GDM1 (cell line): ENCODE data around the gene SPAG8.

ENCODE experiments used
- DNase-seq: peaks from one replicate; lab custom pipeline; 2025; lab: John Stamatoyannopoulos, UW

Gene SPAG8

DNA sequence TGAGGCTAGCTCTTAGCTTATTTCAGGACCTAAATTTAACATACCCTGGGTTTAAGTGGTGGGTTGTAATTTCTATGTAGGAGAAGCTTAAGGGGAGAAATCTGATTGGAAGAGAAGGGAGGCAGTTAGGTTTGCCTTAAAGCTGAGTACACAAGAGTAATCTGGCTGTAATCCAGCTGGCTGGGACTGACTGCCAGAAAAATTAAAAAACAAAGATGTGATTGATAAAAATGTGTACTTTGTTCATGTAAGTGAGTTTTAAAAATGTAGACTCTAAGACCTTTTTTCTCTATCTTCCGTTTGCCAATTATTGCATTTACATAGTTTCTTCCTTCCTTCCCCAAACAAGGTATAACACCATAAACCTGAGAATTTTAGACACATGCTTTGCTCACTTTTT is 40.5 kb downstream of the SPAG8 start:
- DNase-seq: no peak

DNA sequence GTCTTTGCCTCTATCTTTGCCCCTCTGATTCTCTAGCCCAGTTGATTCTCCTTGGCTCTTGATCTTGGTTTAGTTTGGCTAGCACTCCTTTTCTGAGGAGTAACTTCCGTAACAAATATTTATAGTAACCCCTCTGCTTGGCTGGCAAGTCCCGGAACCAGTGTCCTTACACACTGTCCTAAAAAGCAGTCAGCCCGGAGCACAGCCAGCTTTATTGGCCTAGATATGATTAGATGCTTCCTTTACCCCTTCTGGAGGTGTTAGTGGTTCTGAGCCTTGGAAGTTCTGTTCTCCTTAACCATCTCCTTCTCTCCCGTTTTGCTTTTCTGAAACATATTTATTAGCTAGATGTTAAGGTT is 41.0 kb downstream of the SPAG8 start:
- DNase-seq: no peak

DNA sequence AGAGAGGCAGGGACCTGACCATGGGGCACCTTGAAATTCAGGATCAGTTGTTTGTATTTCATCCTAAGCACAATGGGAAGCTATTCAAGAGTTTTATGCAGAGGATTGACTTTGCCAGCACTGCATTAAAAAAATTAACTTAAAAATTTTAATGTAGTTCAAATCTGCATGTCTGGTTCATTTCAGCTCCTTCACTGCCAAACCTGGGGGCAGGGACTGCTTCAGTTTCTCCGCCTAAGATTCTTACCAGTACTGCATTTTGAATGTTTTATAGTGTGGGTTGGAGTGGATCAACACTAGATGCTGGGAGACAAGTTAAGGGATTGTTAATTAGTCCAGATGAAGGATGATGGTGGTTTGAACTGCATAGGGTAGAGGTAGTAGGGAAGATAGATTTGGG is 42.3 kb downstream of the SPAG8 start:
- no peak for DNase-seq

DNA sequence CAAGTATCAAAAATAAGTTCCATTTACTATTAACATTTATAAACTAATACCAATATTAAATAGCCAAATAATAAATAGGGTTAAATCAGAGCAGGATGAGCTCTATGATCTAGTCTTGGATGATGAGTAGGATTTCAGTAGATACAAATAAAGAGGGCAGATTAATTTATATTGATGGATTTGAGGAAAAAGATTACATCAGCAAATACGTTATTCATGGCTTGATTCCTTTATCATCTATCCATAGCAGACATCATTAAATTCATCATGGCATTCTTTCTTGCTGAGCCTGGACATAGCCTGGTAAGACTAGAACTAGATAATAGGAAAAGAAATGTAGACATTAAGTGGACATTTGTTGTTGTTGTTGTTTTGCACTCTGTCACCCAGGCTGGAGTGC is 44.6 kb downstream of the SPAG8 start:
- DNase-seq: no peak

DNA sequence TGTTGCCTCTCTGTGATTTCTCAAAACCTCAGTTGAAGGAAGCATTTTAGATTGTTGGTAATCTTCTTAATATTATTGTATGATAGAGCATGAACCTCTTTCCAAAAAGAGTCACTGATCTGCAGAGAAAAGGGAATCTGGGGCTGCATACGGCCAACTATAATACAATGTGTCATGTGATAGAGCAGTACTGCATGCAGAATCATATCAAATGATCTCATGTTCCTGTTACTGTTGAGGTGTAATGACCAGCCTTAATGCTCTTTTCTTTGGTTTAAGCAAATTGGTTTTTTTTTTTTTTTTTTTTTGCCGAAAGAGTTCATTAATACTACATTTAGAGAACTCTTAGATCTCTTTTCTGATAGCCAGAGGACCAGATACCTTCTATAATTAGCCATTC is 45.1 kb downstream of the SPAG8 start:
- no peak for DNase-seq

DNA sequence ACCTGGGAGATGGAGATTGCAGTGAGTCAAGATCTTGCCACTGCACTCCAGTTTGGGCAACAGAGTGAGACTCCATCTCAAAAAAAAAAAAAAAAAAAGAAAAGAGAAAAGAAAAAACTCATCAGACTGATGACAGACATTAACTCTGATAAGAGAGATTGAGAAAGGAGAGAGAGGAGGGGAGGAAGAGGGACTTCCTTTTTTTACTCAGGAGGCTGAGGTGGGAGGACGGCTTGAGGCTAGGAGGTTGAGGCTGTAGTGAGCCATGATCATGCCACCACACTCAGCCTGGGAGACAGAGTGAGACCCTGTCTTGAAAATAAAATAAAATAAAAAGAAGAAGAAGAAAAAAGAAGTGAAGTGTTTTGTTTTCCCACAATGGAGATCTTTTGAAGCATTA is 48.3 kb downstream of the SPAG8 start:
- no peak for DNase-seq

DNA sequence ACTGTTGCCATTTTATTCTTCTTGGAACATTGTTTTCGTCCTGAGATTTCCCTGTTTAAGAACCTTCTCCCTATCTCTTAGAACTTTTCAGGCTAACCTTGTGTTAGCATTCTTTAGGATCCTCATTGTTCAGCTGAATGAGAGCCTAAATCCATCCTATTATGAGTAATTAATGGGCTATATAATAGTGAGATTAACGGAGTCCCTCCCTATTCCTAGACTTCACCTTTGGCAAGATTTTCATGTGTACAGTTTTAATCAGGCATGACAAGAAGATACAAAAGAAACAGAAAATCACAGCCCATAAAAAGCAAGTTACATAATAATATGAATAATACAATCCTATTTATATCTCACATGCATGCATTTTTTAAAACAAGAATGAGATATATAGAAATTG is 48.9 kb downstream of the SPAG8 start:
- DNase-seq: no peak

DNA sequence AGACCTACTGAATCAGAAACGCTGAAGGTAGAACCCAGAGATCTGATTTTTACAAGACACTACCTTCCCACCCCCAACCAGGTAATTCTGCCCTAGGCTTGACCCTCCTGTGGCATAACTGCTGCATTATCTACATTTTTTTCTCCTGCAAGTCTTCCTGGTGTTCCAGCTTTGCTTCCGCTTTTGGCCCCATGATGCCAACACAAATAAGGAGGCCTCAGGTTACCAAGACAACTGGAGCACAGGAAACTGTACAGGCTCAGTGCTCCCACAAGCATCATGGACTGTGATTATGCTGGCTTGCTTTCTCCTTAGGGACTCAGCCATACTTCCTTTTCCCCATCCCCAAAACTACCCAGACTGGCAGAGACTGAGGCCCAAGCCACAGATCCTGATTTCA is 51.4 kb downstream of the SPAG8 start:
- DNase-seq: peak; percentile 24

DNA sequence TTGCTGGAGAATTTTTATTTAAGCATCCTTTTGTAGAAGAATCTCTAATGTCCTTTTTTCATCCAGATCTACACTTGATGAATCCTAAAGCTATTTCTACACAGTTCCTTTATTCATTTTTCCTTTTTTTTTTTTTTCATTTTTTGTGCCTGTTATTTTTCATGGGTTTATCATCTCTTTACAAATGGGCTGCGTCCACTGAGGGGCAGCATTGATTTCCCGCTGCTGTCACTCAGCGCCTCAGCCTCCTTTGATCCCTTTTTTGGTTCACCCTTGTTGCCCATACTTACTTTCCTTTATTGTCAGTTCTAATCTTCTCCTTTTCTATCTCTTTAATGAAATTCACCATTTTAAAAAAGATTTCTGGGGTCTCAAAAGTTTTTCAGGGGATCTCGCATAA is 52.3 kb downstream of the SPAG8 start:
- no peak for DNase-seq
